H1 (cell line): ENCODE data around the gene DBNDD2. TPM values are rescaled to one million over a fixed set of nuclear protein-coding genes. Genes with fewer than 3 reads are reported as not detected.

ENCODE experiments used
- CTCF ChIA-PET: fragments of 300-600 bp; sonication (Branson Sonifier 250); formaldehyde crosslinking; loops from one replicate; lab custom pipeline; 2021; ENCODE audit not compliant: partially characterized antibody; lab: Charles Lee
- POLR2A ChIA-PET: fragments of 300-600 bp; sonication (Branson Sonifier 250); formaldehyde crosslinking; loops from one replicate; lab custom pipeline; 2021; ENCODE audit warnings: inconsistent platforms; ENCODE audit not compliant: partially characterized antibody; lab: Charles Lee
- DNase-seq, 2 experiments: peaks; one replicate each; pipeline versions ENCODE4 v3.0.0 to v3.0.0-alpha.2; 2010 to 2022; ENCODE audit warnings: low spot score in 2 of 2, low read depth in 1 of 2, mixed read lengths in 1 of 2
- FAIRE-seq: peaks from 2 replicates; lab custom pipeline; 2011; peaks lifted over from hg19 to GRCh38; lab: Jason Lieb, UNC
- H2AFZ ChIP-seq: 2 replicates; pipeline ENCODE4 v1.8.1; 2012; ENCODE audit warnings: low read length, inconsistent platforms
- H2AK5ac ChIP-seq: 2 replicates; pipeline ENCODE4 v1.6.1; 2013; ENCODE audit warnings: low read depth, low read length
- H2BK120ac ChIP-seq: replicated peaks from 2 replicates; pipeline ENCODE3; 2013; ENCODE audit warnings: low read depth, low read length, inconsistent platforms
- H2BK12ac ChIP-seq: 2 replicates; pipeline ENCODE4 v1.6.1; 2013; ENCODE audit warnings: low read depth, low read length
- H2BK15ac ChIP-seq: 2 replicates; pipeline ENCODE4 v1.6.1; 2013; ENCODE audit warnings: low read length
- H2BK20ac ChIP-seq: 2 replicates; pipeline ENCODE4 v1.6.1; 2013; ENCODE audit warnings: low read length
- H2BK5ac ChIP-seq: 2 replicates; pipeline ENCODE4 v1.6.1; 2013; ENCODE audit warnings: low read depth, low read length
- H3K14ac ChIP-seq: 2 replicates; pipeline ENCODE4 v1.6.1; 2013; ENCODE audit warnings: inconsistent platforms; ENCODE audit not compliant: insufficient read length
- H3K18ac ChIP-seq: 2 replicates; pipeline ENCODE4 v1.6.1; 2013; ENCODE audit warnings: low read length; ENCODE audit errors: extremely low read depth
- H3K23ac ChIP-seq: 2 replicates; pipeline ENCODE4 v1.6.1; 2013; ENCODE audit warnings: inconsistent platforms; ENCODE audit not compliant: insufficient read length
- H3K23me2 ChIP-seq: 2 replicates; pipeline ENCODE4 v1.6.1; 2013; ENCODE audit warnings: low read depth, low read length
- H3K27ac ChIP-seq: 2 replicates; pipeline ENCODE4 v1.6.1; 2011; ENCODE audit warnings: low read depth, low read length, inconsistent platforms
- H3K27me3 ChIP-seq, 4 experiments: replicated peaks in 1 of 4; 1 replicate in 1 of 4; 2 replicates in 3 of 4; pipeline versions ENCODE4 v1.6.1 to v1.8.1; 2011 to 2013; ENCODE audit warnings: low read length in 3 of 4, mild to moderate bottlenecking in 3 of 4, inconsistent platforms in 2 of 4, mixed read lengths in 2 of 4, moderate library complexity in 1 of 4; ENCODE audit not compliant: control insufficient read depth in 3 of 4, insufficient read depth in 3 of 4; ENCODE audit errors: extremely low read depth in 1 of 4
- H3K36me3 ChIP-seq, 4 experiments: 2 replicates each; pipeline versions ENCODE4 v1.6.1 to v1.8.1; 2011 to 2013; ENCODE audit warnings: mild to moderate bottlenecking in 4 of 4, low read length in 3 of 4, moderate library complexity in 2 of 4, control low read depth in 1 of 4, inconsistent platforms in 1 of 4; ENCODE audit not compliant: insufficient read depth in 4 of 4, control insufficient read depth in 2 of 4
- H3K4ac ChIP-seq: replicated peaks from 2 replicates; pipeline ENCODE3; 2013; ENCODE audit warnings: low read length, low read depth, mixed read lengths, inconsistent platforms; ENCODE audit not compliant: insufficient read length
- H3K4me1 ChIP-seq, 4 experiments: replicated peaks in 1 of 4; 1 replicate in 1 of 4; 2 replicates in 3 of 4; pipeline versions ENCODE4 v1.6.1 to v1.8.1; 2011 to 2013; ENCODE audit warnings: low read length in 3 of 4, inconsistent platforms in 2 of 4, mixed read lengths in 1 of 4; ENCODE audit not compliant: insufficient read depth in 4 of 4, control insufficient read depth in 3 of 4
- H3K4me2 ChIP-seq, 2 experiments: 2 replicates each; pipeline versions ENCODE4 v1.6.1 to v1.8.1; 2011 to 2013; ENCODE audit warnings: low read depth in 2 of 2, low read length in 2 of 2, control low read depth in 1 of 2, inconsistent platforms in 1 of 2, mild to moderate bottlenecking in 1 of 2; ENCODE audit not compliant: insufficient read depth in 1 of 2
- H3K4me3 ChIP-seq, 4 experiments: fragments of 200-600, 300-600 bp in 1 of 4; sonication (generic), shearing (Covaris generic), sonication (Bioruptor Twin) in 1 of 4; 2 replicates each; pipeline versions ENCODE4 v1.5.1 to v1.8.1; 2011 to 2016; ENCODE audit warnings: low read length in 4 of 4, low read depth in 3 of 4, control low read depth in 2 of 4, inconsistent platforms in 2 of 4, mild to moderate bottlenecking in 2 of 4, mixed read lengths in 1 of 4, moderate library complexity in 1 of 4; ENCODE audit not compliant: insufficient read depth in 2 of 4; ENCODE audit errors: extremely low read depth in 1 of 4
- H3K56ac ChIP-seq: replicated peaks from 2 replicates; pipeline ENCODE3; 2013; ENCODE audit warnings: low read depth, mild to moderate bottlenecking, mixed read lengths, low read length, inconsistent platforms; ENCODE audit not compliant: insufficient read length
- H3K79me1 ChIP-seq: 2 replicates; pipeline ENCODE4 v1.6.1; 2013; ENCODE audit warnings: low read depth, low read length, control low read depth
- H3K79me2 ChIP-seq, 2 experiments: 2 replicates each; pipeline versions ENCODE4 v1.6.1 to v1.8.1; 2012 to 2013; ENCODE audit warnings: low read length in 2 of 2, mild to moderate bottlenecking in 2 of 2, inconsistent platforms in 1 of 2; ENCODE audit not compliant: insufficient read depth in 2 of 2, control insufficient read depth in 1 of 2
- H3K9ac ChIP-seq, 4 experiments: replicated peaks in 1 of 4; 1 replicate in 1 of 4; 2 replicates in 3 of 4; pipeline versions ENCODE4 v1.6.1 to v1.8.1; 2011 to 2013; ENCODE audit warnings: low read depth in 3 of 4, low read length in 3 of 4, control low read depth in 2 of 4, mild to moderate bottlenecking in 2 of 4, moderate library complexity in 2 of 4, inconsistent platforms in 1 of 4; ENCODE audit errors: extremely low read depth in 1 of 4
- H3K9me3 ChIP-seq, 2 experiments: 2 replicates each; pipeline versions ENCODE4 v1.6.1 to v1.8.1; 2012 to 2013; ENCODE audit warnings: mild to moderate bottlenecking in 2 of 2, moderate library complexity in 2 of 2, control low read depth in 1 of 2, inconsistent platforms in 1 of 2, low read depth in 1 of 2, low read length in 1 of 2, mixed read lengths in 1 of 2; ENCODE audit not compliant: insufficient read depth in 2 of 2
- H4K20me1 ChIP-seq, 2 experiments: replicated peaks in 1 of 2; 2 replicates each; pipeline versions ENCODE3 to v1.8.1; 2011 to 2013; ENCODE audit warnings: inconsistent platforms in 2 of 2, low read length in 2 of 2, mild to moderate bottlenecking in 1 of 2; ENCODE audit not compliant: insufficient read depth in 2 of 2, control insufficient read depth in 1 of 2
- H4K5ac ChIP-seq: 2 replicates; pipeline ENCODE4 v1.6.1; 2013; ENCODE audit warnings: low read length, low read depth, mixed read lengths, inconsistent platforms; ENCODE audit not compliant: insufficient read length
- H4K8ac ChIP-seq: 2 replicates; pipeline ENCODE4 v1.8.0; 2013; ENCODE audit warnings: mild to moderate bottlenecking, moderate library complexity, low read length, inconsistent platforms; ENCODE audit not compliant: insufficient read depth; ENCODE audit errors: extremely low read depth
- H4K91ac ChIP-seq: replicated peaks from 2 replicates; pipeline ENCODE3; 2013; ENCODE audit warnings: low read length, mixed read lengths, inconsistent platforms; ENCODE audit not compliant: insufficient read length
- BACH1 ChIP-seq: IDR thresholded peaks from 2 replicates; pipeline ENCODE4 v1.6.1; 2012; ENCODE audit warnings: low read length, improper control_type of control experiment
- BCL11A ChIP-seq, 2 experiments: IDR thresholded peaks; one replicate each; pipeline ENCODE4 v1.6.1; 2011; ENCODE audit warnings: low read depth in 2 of 2, low read length in 2 of 2, mild to moderate bottlenecking in 2 of 2
- CHD1 ChIP-seq: IDR thresholded peaks from 2 replicates; pipeline ENCODE4 v1.6.1; 2012; ENCODE audit warnings: low read depth, low read length, improper control_type of control experiment
- FOSL1 ChIP-seq: IDR thresholded peaks from 2 replicates; pipeline ENCODE4 v1.6.1; 2011; ENCODE audit warnings: mild to moderate bottlenecking, low read depth, low read length, moderate library complexity; ENCODE audit not compliant: insufficient read depth
- JUN ChIP-seq: IDR thresholded peaks from 2 replicates; pipeline ENCODE4 v1.6.1; 2011; ENCODE audit warnings: low read depth, mild to moderate bottlenecking, improper control_type of control experiment, low read length
- KDM1A ChIP-seq: fragments of 200-600, 300-600 bp; sonication (generic); IDR thresholded peaks from 2 replicates; pipeline ENCODE4 v1.7.1; 2016; ENCODE audit warnings: mild to moderate bottlenecking, low read length, borderline replicate concordance
- POLR2AphosphoS5 ChIP-seq: IDR thresholded peaks from 2 replicates; pipeline ENCODE4 v1.6.1; 2011; ENCODE audit warnings: low read depth, low read length
- RBBP5 ChIP-seq: IDR thresholded peaks from 2 replicates; pipeline ENCODE4 v1.7.1; 2012; ENCODE audit warnings: low read depth, mild to moderate bottlenecking, inconsistent platforms, low read length, moderate library complexity, borderline replicate concordance
- SIRT6 ChIP-seq: IDR thresholded peaks from one replicate; pipeline ENCODE4 v1.7.1; 2012; ENCODE audit warnings: low read length, inconsistent platforms
- SP1 ChIP-seq: IDR thresholded peaks from 2 replicates; pipeline ENCODE4 v1.6.1; 2011; ENCODE audit warnings: low read depth, low read length
- SP2 ChIP-seq: IDR thresholded peaks from 2 replicates; pipeline ENCODE4 v1.6.1; 2012; ENCODE audit warnings: mild to moderate bottlenecking, low read length, inconsistent platforms
- SRF ChIP-seq: IDR thresholded peaks from 2 replicates; pipeline ENCODE4 v1.6.1; 2011; ENCODE audit warnings: mild to moderate bottlenecking, low read depth, low read length, moderate library complexity
- SUZ12 ChIP-seq: fragments of 200-600 bp; sonication (generic); IDR thresholded peaks from 2 replicates; pipeline ENCODE4 v1.6.1; 2012; ENCODE audit warnings: mild to moderate bottlenecking, inconsistent platforms, low read length, moderate library complexity, mixed read lengths
- TAF7 ChIP-seq: optimal IDR thresholded peaks from 2 replicates; pipeline ENCODE3; 2011; ENCODE audit warnings: low read depth, mild to moderate bottlenecking, inconsistent platforms, low read length, moderate library complexity, borderline replicate concordance
- WGBS, 2 experiments: shearing (Covaris generic) in 1 of 2; methylation state at CpG; one replicate each; pipeline versions ENCODE4 v1.1.6 to v1.1.7; 2013 to 2015; ENCODE audit warnings: low lambda C conversion rate in 2 of 2, mixed read lengths in 2 of 2, inconsistent platforms in 1 of 2, low coverage in 1 of 2, missing lambda C conversion rate in 1 of 2; ENCODE audit not compliant: insufficient replicate concordance in 2 of 2, insufficient coverage in 1 of 2, insufficient read length in 1 of 2; ENCODE audit errors: extremely low coverage in 1 of 2, missing lambda C conversion rate in 1 of 2; 5-methylcytosine and 5-hydroxymethylcytosine counted together
- polyA plus RNA-seq, 7 experiments: library from polyadenylated mRNA; depleted of rRNA in 3 of 7; stranded (reverse) in 5 of 7; unstranded in 2 of 7; fragments of >200 nt in 5 of 7; fragments of 200-250 nt in 2 of 7; gene quantifications; 1 replicate in 5 of 7; 2 replicates in 1 of 7; 4 replicates in 1 of 7; pipeline versions ENCODE4 v1.2.1 to v1.2.3, GENCODE V29; 2011 to 2013; ENCODE audit warnings: missing spikeins in 2 of 7, mixed read lengths in 2 of 7
- total RNA-seq: library from RNA; stranded (reverse); fragmentation: NEBNext Ultra II Directional; extraction: Animal tissue kit (Norgen Biotek cat#: 25700); gene quantifications from 2 replicates; pipeline ENCODE4 v1.2.1, GENCODE V29; 2021

Gene DBNDD2
- total and polyA plus RNA-seq, 2 of the 8 experiments (the other 6 are each of a cell fraction or from before 2014, with no cell fraction given) = 55.8 to 96.3 TPM

DNA sequence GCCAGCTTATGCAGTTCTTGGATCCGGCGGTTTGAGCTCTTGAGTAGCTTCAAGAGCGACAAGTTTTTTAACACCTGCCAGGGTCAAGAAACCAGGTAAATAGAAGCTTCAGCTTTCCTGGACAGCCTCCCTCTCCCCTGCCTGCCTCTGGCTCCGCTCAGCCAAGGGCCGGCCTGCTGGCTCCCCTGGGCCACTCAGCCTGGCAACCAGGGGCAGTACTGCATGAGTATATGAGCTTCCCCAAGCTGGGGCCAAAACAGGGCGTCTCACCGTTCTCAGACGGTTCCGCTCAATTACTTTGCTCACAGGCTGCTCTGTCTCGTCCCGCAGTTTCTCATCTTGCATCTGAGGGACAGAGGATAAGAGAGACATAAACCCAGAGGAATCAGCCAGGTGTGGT lies 30.8 kb upstream of the DBNDD2 start:
- H3K4me1 ChIP-seq = peaks cover 0 to 21% (median 10%) of the 10 kb centered on the region in 4 experiments; a peak in 6 of 7 replicates
- CTCF ChIA-PET = interaction anchor here (0.5 to 11.9 kb wide), 10 partner anchors 11 to 421 kb away, joined by 3 to 186 read pairs (median 46); partner anchors contain the start of genes DBNDD2 and SYS1
- no peak overlapping the region for H3K14ac ChIP-seq
- no peaks in the 10 kb centered on the region for H3K79me1 ChIP-seq
- no peak overlapping the region for H2BK15ac ChIP-seq
- no peak overlapping the region for H4K5ac ChIP-seq
- H3K4me2 ChIP-seq = no peak overlapping the region
- H2BK20ac ChIP-seq = no peak overlapping the region
- 84% methylated on average over 11 of the region's 11 CpGs; no CpG with 5 or more reads in 1 of the 2 experiments for WGBS, 2 experiments
- H2AK5ac ChIP-seq = no peak overlapping the region
- H2BK12ac ChIP-seq = no peak overlapping the region
- H3K4ac ChIP-seq = no peak overlapping the region
- H4K20me1 ChIP-seq = no peaks in the 10 kb centered on the region
- no peaks in the 10 kb centered on the region for H3K79me2 ChIP-seq
- peaks cover 5% of the 10 kb centered on the region for H3K23me2 ChIP-seq
- H3K18ac ChIP-seq = no peak overlapping the region
- H3K9me3 ChIP-seq = no peaks in the 10 kb centered on the region
- H2AFZ ChIP-seq = no peak overlapping the region
- no peak for FAIRE-seq
- H2BK120ac ChIP-seq = no peak overlapping the region
- no peak overlapping the region for H3K4me3 ChIP-seq
- H3K23ac ChIP-seq = no peak overlapping the region
- no peak overlapping the region for H3K27ac ChIP-seq
- H3K9ac ChIP-seq = no peak overlapping the region
- H3K36me3 ChIP-seq = no peaks in the 10 kb centered on the region
- no peak for DNase-seq
- no peak overlapping the region for H2BK5ac ChIP-seq
- H3K56ac ChIP-seq = no peak overlapping the region
- POLR2A ChIA-PET = interaction anchor here (0.9 to 2.8 kb wide), 3 partner anchors 28 to 34 kb away, joined by 3 to 6 read pairs (median 4); no protein-coding TSS in a partner anchor
- H3K27me3 ChIP-seq = peaks cover 0 to 12% (median 9%) of the 10 kb centered on the region in 4 experiments; a peak in 3 of 7 replicates
- H4K91ac ChIP-seq = no peak overlapping the region
- TF ChIP-seq KDM1A (no peak), BACH1 (no peak), FOSL1 (no peak), TAF7 (no peak), SP2 (no peak), RBBP5 (no peak), SUZ12 (no peak), JUN (no peak), SIRT6 (no peak), CHD1 (no peak), BCL11A (IDR thresholded peaks at IDR 0.05; ENCODE audit: low read depth in 2 of 2, low read length in 2 of 2) (no peak), SP1 (no peak), SRF (no peak), POLR2AphosphoS5 (no peak)
- no peak overlapping the region for H4K8ac ChIP-seq
